Breast epithelium (tissue), 4 donors: ENCODE data around the gene RPS6KA4. TPM values are rescaled to one million over a fixed set of nuclear protein-coding genes. Genes with fewer than 3 reads are reported as not detected.

ENCODE experiments used
- DNase-seq, 2 donors: peaks; one replicate each; pipeline ENCODE4 v3.0.0-alpha.2; 2019; ENCODE audit warnings: low spot score in 2 of 2
- H3K27ac ChIP-seq, 2 donors: fragments of 200-600 bp; sonication (generic) in 1 of 2; one replicate each; pipeline ENCODE4 v1.5.1; 2016 to 2019; ENCODE audit warnings: mild to moderate bottlenecking in 1 of 2
- H3K27me3 ChIP-seq, 2 donors: fragments of 200-600 bp; sonication (generic) in 1 of 2; one replicate each; pipeline versions ENCODE4 v1.5.1 to v1.6.0; 2017 to 2019; ENCODE audit warnings: control low read depth in 1 of 2, mild to moderate bottlenecking in 1 of 2
- H3K36me3 ChIP-seq: fragments of 200-600 bp; one replicate; pipeline ENCODE4 v1.5.1; 2019
- H3K4me1 ChIP-seq, 2 donors: fragments of 200-600 bp; sonication (generic); one replicate each; pipeline ENCODE4 v1.5.1; 2016 to 2019; ENCODE audit warnings: control low read depth in 1 of 2
- H3K4me3 ChIP-seq, 3 donors: fragments of 200-600 bp; sonication (generic); 1 replicate in 2 of 3; 2 replicates in 1 of 3; pipeline ENCODE4 v1.5.1; 2016 to 2019; ENCODE audit warnings: mild to moderate bottlenecking in 3 of 3, moderate library complexity in 2 of 3
- H3K9me3 ChIP-seq, 2 donors: fragments of 200-600 bp; sonication (generic) in 1 of 2; one replicate each; pipeline ENCODE4 v1.5.1; 2016 to 2019; ENCODE audit warnings: control low read depth in 1 of 2
- CTCF ChIP-seq, 3 donors: fragments of 450-650 bp; IDR thresholded peaks; one replicate each; pipeline ENCODE4 v1.5.1; 2016 to 2017; ENCODE audit warnings: antibody characterized with exemption in 3 of 3, mild to moderate bottlenecking in 3 of 3, moderate library complexity in 3 of 3
- POLR2A ChIP-seq: fragments of 450-650 bp; IDR thresholded peaks from one replicate; pipeline ENCODE4 v1.6.1; 2016; ENCODE audit warnings: antibody characterized with exemption, mild to moderate bottlenecking, moderate library complexity
- POLR2AphosphoS5 ChIP-seq, 3 donors: sonication (generic); formaldehyde crosslinking; IDR thresholded peaks; one replicate each; pipeline ENCODE4 v1.6.1; 2017; ENCODE audit warnings: antibody characterized with exemption in 3 of 3
- intact Hi-C: fragments of 100-400 bp; cut with DNase I; formaldehyde crosslinking; loops from one replicate; pipeline ENCODE4 v1.15.1; 2023; ENCODE audit warnings: low total_unique reads
- total RNA-seq, 3 donors: library from RNA; depleted of rRNA; stranded (reverse); fragments of >200 nt; gene quantifications; one replicate each; pipeline ENCODE4 v1.1.0, GENCODE V29; 2016

RPS6KA4 gene
- total RNA-seq, 3 donors from 2014 or later: 16.7 to 20.6 (median 19.4) TPM

GRCh38 chr11:64379817-64380709, 21.1 kb downstream of the RPS6KA4 start:
- DNase-seq: no peak
- H3K9me3 ChIP-seq: no peaks in the 10 kb centered on the region
- TF ChIP-seq CTCF (IDR thresholded peaks at IDR 0.05) (no peak), POLR2AphosphoS5 (IDR thresholded peaks at IDR 0.05) (no peak), POLR2A (no peak)
- H3K36me3 ChIP-seq: no peaks in the 10 kb centered on the region
- H3K27me3 ChIP-seq: peaks cover 0 to 3% of the 10 kb centered on the region in 2 donors
- intact Hi-C loops: loop anchor here (5.0 kb wide), 1 partner anchor 1593 kb away; the partner anchor contains the start of gene TMEM179B
- H3K27ac ChIP-seq: no peak overlapping the region
- no peak overlapping the region for H3K4me3 ChIP-seq
- no peaks in the 10 kb centered on the region for H3K4me1 ChIP-seq

- no peak for TF ChIP-seq CTCF (IDR thresholded peaks at IDR 0.05)
- peaks cover 0 to 3% of the 10 kb centered on the region in 2 donors for H3K27me3 ChIP-seq
- no peaks in the 10 kb centered on the region for H3K36me3 ChIP-seq
- H3K9me3 ChIP-seq: no peaks in the 10 kb centered on the region
- H3K4me3 ChIP-seq: no peak overlapping the region
- H3K27ac ChIP-seq: no peak overlapping the region
- intact Hi-C loops: loop anchor here (5.0 kb wide), 1 partner anchor 1594 kb away; the partner anchor contains the start of gene TMEM179B
- no peak for DNase-seq
- H3K4me1 ChIP-seq: no peaks in the 10 kb centered on the region
Observed at GRCh38 chr11:64381350-64381749, 22.4 kb downstream of the RPS6KA4 start.

GRCh38 chr11:64382047-64382446, 23.1 kb downstream of the RPS6KA4 start:
- intact Hi-C loops: loop anchor here (5.0 kb wide), 1 partner anchor 1595 kb away; the partner anchor contains the start of gene TMEM179B
- Histone ChIP-seq H3K27me3 (peaks cover 0 to 3% of the 10 kb centered on the region in 2 donors), H3K9me3 (no peaks in the 10 kb centered on the region), H3K4me1 (no peaks in the 10 kb centered on the region), H3K27ac (no peak overlapping the region), H3K36me3 (no peaks in the 10 kb centered on the region), H3K4me3 (no peak overlapping the region)
- DNase-seq: no peak
- TF ChIP-seq CTCF (IDR thresholded peaks at IDR 0.05) (no peak), POLR2AphosphoS5 (IDR thresholded peaks at IDR 0.05) (no peak), POLR2A (no peak)

DNA sequence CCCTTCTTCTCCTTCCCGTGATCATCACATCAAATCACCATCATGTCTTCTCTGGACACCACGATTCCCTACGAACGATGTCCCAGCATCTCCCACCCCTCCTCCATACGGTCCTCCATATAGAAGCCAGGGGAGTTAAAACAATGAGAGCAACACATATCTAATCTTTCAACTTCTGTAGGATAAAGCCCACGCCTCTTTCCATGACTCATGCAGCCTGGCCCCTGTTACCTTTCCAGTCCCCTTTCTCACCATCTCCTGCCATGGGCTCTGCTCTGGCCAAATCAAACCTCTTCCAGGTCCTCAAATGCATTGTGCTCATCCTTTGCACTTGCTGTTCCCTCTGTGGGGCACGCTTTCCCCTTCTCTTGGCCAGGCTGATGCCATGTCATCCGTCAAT, 23.6 kb downstream of the RPS6KA4 start:
- no peak overlapping the region for H3K27ac ChIP-seq
- intact Hi-C loops: loop anchor here (5.0 kb wide), 1 partner anchor 1595 kb away; the partner anchor contains the start of gene TMEM179B

More for the DNA sequence above, 23.6 kb downstream of the RPS6KA4 start:
- no peaks in the 10 kb centered on the region for H3K36me3 ChIP-seq
- no peak for TF ChIP-seq POLR2AphosphoS5 (IDR thresholded peaks at IDR 0.05)
- TF ChIP-seq CTCF (IDR thresholded peaks at IDR 0.05): no peak
- TF ChIP-seq POLR2A: no peak
- peaks cover 0 to 3% of the 10 kb centered on the region in 2 donors for H3K27me3 ChIP-seq
- no peaks in the 10 kb centered on the region for H3K9me3 ChIP-seq
- DNase-seq: no peak
- H3K4me3 ChIP-seq: no peak overlapping the region
- H3K4me1 ChIP-seq: no peaks in the 10 kb centered on the region
